Measurements from ENCODE around the gene PLAAT2. TPM values are rescaled to one million over a fixed set of nuclear protein-coding genes. Genes with fewer than 3 reads are reported as not detected.
A peak's percentile ranks its signal among the peaks of the same experiment; 100 is the strongest.
"Not testable (repeated sequence)": the region's sequence is repeated elsewhere in the genome, so short reads cannot be mapped to it uniquely, and the experiment has no call there.

The PLAAT2 gene
- total and polyA plus RNA-seq, 12 donors: 0.35 to 3.7 TPM; not detected in 10

GRCh38 chr11:63547061-63547460, 16.1 kb downstream of the PLAAT2 start:
- TF ChIP-seq CTCF (IDR thresholded peaks at IDR 0.05): no peak
- Histone ChIP-seq H3K4me3 (no peak overlapping the region), H3K27me3 (no peaks in the 10 kb centered on the region), H3K4me1 (peaks cover 0 to 8% (median 0%) of the 10 kb centered on the region in 9 donors), H3K27ac (no peak overlapping the region), H3K36me3 (peaks cover 0 to 54% (median 0%) of the 10 kb centered on the region in 9 donors), H3K9me3 (no peaks in the 10 kb centered on the region)
- DNase-seq (no peak), ATAC-seq (no peak)
- intact Hi-C loops (cut with DNase I): loop anchor here in 1 of 10 donors (10.0 kb wide), 1 partner anchor 62 kb away; no protein-coding TSS in a partner anchor
- WGBS, 2 donors: 73 to 95% methylated on average over 1 of the region's 1 CpG

- Histone ChIP-seq H3K9me3 (no peaks in the 10 kb centered on the region), H3K4me1 (peaks cover 0 to 25% (median under 1%) of the 10 kb centered on the region in 9 donors), H3K36me3 (peaks cover 0 to 82% (median 0%) of the 10 kb centered on the region in 9 donors), H3K27me3 (no peaks in the 10 kb centered on the region), H3K27ac (no peak overlapping the region), H3K4me3 (no peak overlapping the region)
- no peak for TF ChIP-seq CTCF (IDR thresholded peaks at IDR 0.05)
- intact Hi-C loops (cut with DNase I): loop anchor here in 1 of 10 donors (10.0 kb wide), 1 partner anchor 59 kb away; no protein-coding TSS in a partner anchor
- DNase-seq (no peak), ATAC-seq (no peak)
- WGBS, 2 donors: 91 to 95% methylated on average over 2 of the region's 2 CpGs
Observed at GRCh38 chr11:63543711-63544110, 19.5 kb downstream of the PLAAT2 start.

GRCh38 chr11:63542506-63542905, 20.7 kb downstream of the PLAAT2 start:
- Histone ChIP-seq H3K4me1 (peaks cover 8 to 37% (median 11%) of the 10 kb centered on the region in 9 donors), H3K36me3 (peaks cover 0 to 80% (median 0%) of the 10 kb centered on the region in 9 donors)
- H3K27ac ChIP-seq, H3K4me3 ChIP-seq, ATAC-seq, H3K9me3 ChIP-seq, DNase-seq, H3K27me3 ChIP-seq: not testable (repeated sequence)
- intact Hi-C loops (cut with DNase I): loop anchor here in 1 of 10 donors (10.0 kb wide), 1 partner anchor 58 kb away; no protein-coding TSS in a partner anchor
- WGBS, 2 donors: 73 to 74% methylated on average over 2 of the region's 2 CpGs

GRCh38 chr11:63537293-63538101, 25.7 kb downstream of the PLAAT2 start:
- peaks cover 8 to 72% (median 27%) of the 10 kb centered on the region in 9 donors for H3K4me1 ChIP-seq
- no peaks in the 10 kb centered on the region for H3K27me3 ChIP-seq
- peak; percentile 84 to 96 (median 92) for ATAC-seq
- H3K4me3 ChIP-seq: peak overlapping the region; percentile 26 to 61 (median 54)
- H3K36me3 ChIP-seq: peaks cover 0 to 33% (median 0%) of the 10 kb centered on the region in 9 donors
- 20 to 21% methylated on average over 8 of the region's 8 CpGs for WGBS, 2 donors
- no peaks in the 10 kb centered on the region for H3K9me3 ChIP-seq
- TF ChIP-seq CTCF (IDR thresholded peaks at IDR 0.05): no peak
- DNase-seq: peak; percentile 51 to 84
- intact Hi-C loops (cut with DNase I): loop anchor here in 2 of 10 donors (1.0 to 10.0 kb wide), 3 partner anchors 40 to 77 kb away; partner anchors contain the start of gene PLAAT3 (in 2 of the 2)
- H3K27ac ChIP-seq: peak overlapping the region; percentile 66 to 95 (median 85)
